SH-SY5Y (cell line): Measurements from ENCODE around the gene RGL1.

Source experiments
- GATA2 ChIP-seq: IDR thresholded peaks from 2 replicates; pipeline ENCODE4 v1.6.1; 2011; ENCODE audit warnings: mild to moderate bottlenecking, low read depth, low read length
- GATA3 ChIP-seq: IDR thresholded peaks from 2 replicates; pipeline ENCODE4 v1.6.1; 2011; ENCODE audit warnings: low read depth, mild to moderate bottlenecking, low read length, moderate library complexity

- no peak for TF ChIP-seq GATA3
- TF ChIP-seq GATA2 = no peak
Observed at GRCh38 chr1:183859831-183860230, 54.9 kb downstream of the RGL1 start.
